Measurements from ENCODE around the gene TNFRSF12A. TPM values are rescaled to one million over a fixed set of nuclear protein-coding genes. Genes with fewer than 3 reads are reported as not detected.

TNFRSF12A gene
- total and polyA plus RNA-seq, 7 experiments from 2014 or later, result 0.57 to 5.9 (median 1.1) TPM; not detected in 2

DNA sequence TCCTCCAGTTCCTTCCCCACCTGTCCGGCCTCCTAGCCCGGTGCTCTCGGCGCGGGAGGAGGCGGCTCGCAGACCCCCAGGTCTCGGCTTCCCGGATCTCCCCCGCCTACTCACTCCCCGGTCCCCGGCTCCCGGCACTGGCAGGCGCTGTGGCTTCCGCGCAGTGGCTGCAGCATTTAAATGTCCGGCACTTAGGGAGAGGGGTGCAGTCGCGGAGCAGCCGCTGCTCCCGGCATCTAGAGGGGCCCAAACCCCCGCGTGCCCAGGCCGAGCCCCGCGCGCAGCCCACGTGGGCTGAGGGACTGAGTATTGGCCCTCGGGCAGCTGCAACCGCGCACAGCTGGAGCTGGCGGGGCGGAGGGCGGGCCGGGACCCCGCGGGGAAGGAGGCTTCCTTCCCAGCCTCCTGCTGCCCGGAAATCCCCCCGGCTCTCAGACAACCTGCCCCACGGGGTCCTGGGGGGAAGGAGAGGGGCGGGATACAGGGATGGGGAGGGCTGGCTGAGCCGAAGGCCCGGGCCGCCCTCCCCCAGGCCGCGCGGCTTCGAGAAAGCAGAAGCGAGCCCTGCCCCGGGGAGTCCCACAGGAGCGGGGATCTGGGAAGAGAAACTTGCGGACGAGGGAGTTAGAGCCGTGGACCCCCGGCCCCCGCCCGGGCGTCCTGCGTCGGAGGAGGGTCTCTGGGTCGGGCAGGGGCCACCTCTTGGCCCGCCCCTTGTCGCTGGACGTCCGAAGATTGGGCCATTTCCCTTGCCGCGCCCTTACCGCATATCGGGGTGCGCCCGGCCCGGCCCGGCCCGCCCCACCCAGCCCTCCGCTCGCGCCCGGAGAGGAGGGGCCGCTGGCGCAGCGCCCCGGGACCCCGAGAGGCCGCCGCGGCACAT, 25.8 kb downstream of the TNFRSF12A start, which contains the start of gene MMP25:
Gene MMP25, plus strand, starts transcription at position 804 of the 883 bp plus-strand sequence. CDS start 357 bp downstream, outside the sequence.
- DNase-seq, result peak in 1 of 9 donors; percentile 58

DNA sequence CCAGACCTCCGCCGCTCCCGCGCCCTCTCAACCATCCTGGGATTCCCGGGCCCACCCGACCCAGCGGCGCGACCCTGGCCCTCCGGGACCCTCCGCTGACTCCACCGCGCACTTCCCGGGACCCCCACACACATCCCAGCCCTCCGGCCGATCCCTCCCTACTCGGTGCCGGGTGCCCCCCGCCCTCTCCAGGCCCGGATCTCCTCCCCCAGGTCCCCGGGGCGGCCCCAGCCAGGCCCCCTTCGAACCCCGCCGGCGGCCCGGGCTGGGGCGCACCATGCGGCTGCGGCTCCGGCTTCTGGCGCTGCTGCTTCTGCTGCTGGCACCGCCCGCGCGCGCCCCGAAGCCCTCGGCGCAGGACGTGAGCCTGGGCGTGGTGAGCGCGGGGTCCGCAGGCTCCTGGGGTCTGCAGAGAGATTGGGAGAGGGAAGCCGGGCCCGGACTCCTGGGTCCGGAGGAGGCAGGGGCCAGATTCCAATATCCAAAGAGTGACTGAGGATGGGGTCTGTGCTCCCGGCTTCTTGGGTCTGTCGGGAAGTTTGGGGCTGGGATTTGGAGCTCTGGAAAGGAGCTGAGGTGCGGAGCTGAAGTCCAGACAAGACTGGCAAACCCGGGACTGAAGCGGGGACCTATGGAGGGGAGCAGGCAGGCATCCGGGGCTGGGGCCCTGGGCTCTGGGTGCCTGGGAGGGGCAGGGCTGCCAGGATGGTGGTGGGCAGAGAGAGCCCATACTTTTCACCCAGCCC, 26.6 kb downstream of the TNFRSF12A start:
- no peak for DNase-seq
- Mint-ChIP-seq H3K27ac (peak overlapping the region in 1 of 9 donors; percentile 86), H3K4me3 (peak overlapping the region in 5 of 10 donors; percentile 12 to 85 (median 48)), H3K36me3 (peaks cover 0 to 27% (median 0%) of the 10 kb centered on the region in 5 donors), H3K4me1 (peaks cover 16 to 45% (median 34%) of the 10 kb centered on the region in 7 donors), H3K9me3 (peaks cover 0 to 2% (median 0%) of the 10 kb centered on the region in 11 donors), H3K27me3 (peaks cover 6 to 29% (median 26%) of the 10 kb centered on the region in 5 donors)
- Histone ChIP-seq H3K27ac (ENCODE audit: low read depth, low read length) (no peak overlapping the region), H3K4me3 (ENCODE audit: low read length) (no peak overlapping the region), H3K36me3 (ENCODE audit: control insufficient read depth in 2 of 3, insufficient read depth in 3 of 3, low read length in 3 of 3) (no peaks in the 10 kb centered on the region), H3K27me3 (ENCODE audit: control insufficient read depth in 2 of 2, insufficient read depth in 2 of 2, low read length in 2 of 2) (peaks cover 0 to 30% of the 10 kb centered on the region in 2 donors), H3K9me3 (ENCODE audit: control insufficient read depth in 2 of 3, low read length in 3 of 3) (no peaks in the 10 kb centered on the region), H3K4me1 (ENCODE audit: control insufficient read depth in 2 of 2, insufficient read depth in 2 of 2, low read length in 2 of 2) (peaks cover 8 to 29% of the 10 kb centered on the region in 2 donors)
- intact Hi-C loops (cut with micrococcal nuclease), result no loop called here
- ChIA-PET CTCF (interaction anchor here (1.6 to 3.3 kb wide), 3 partner anchors 12 to 83 kb away, joined by 7 to 18 read pairs (median 9); no protein-coding TSS in a partner anchor), POLR2A (interaction anchor here (0.8 to 2.0 kb wide), 7 partner anchors 10 to 113 kb away, joined by 3 to 7 read pairs (median 3); partner anchors contain the start of genes BICDL2 and ZNF213)
- ATAC-seq, result peak; percentile 32

More for the DNA sequence above, 25.8 kb downstream of the TNFRSF12A start, which contains the start of gene MMP25:
- Mint-ChIP-seq H3K9me3 (peaks cover 0 to 2% (median 0%) of the 10 kb centered on the region in 11 donors), H3K4me3 (peak within 1 kb of the TSS; percentile 75 to 90 (median 78)), H3K36me3 (peaks cover 0 to 22% (median 0%) of the 10 kb centered on the region in 5 donors), H3K4me1 (peaks cover 16 to 37% (median 29%) of the 10 kb centered on the region in 7 donors), H3K27ac (peak within 1 kb of the TSS in 2 of 9 donors; percentile 76 to 86), H3K27me3 (peaks cover 6 to 35% (median 28%) of the 10 kb centered on the region in 5 donors)
- CTCF ChIA-PET, result interaction anchor here (1.7 kb wide), 1 partner anchor 14 kb away, joined by 5 read pairs; no protein-coding TSS in a partner anchor
- no peaks in the 10 kb centered on the region for H3K9me3 ChIP-seq (ENCODE audit: control insufficient read depth in 2 of 3, low read length in 3 of 3)
- peak; percentile 68 for ATAC-seq
- H3K27ac ChIP-seq (ENCODE audit: low read depth, low read length), result no peak within 1 kb of the TSS
- POLR2A ChIA-PET, result interaction anchor here (1.0 to 2.3 kb wide), 2 partner anchors 11 to 14 kb away, joined by 4 to 8 read pairs; no protein-coding TSS in a partner anchor
- H3K4me1 ChIP-seq (ENCODE audit: control insufficient read depth in 2 of 2, insufficient read depth in 2 of 2, low read length in 2 of 2), result peaks cover 8 to 29% of the 10 kb centered on the region in 2 donors
- H3K4me3 ChIP-seq (ENCODE audit: low read length), result peak within 1 kb of the TSS; percentile 48
- intact Hi-C loops (cut with micrococcal nuclease), result loop anchor here (1.0 to 2.0 kb wide), 2 partner anchors 15 kb away; no protein-coding TSS in a partner anchor
- peaks cover 0 to 35% of the 10 kb centered on the region in 2 donors for H3K27me3 ChIP-seq (ENCODE audit: control insufficient read depth in 2 of 2, insufficient read depth in 2 of 2, low read length in 2 of 2)
- no peaks in the 10 kb centered on the region for H3K36me3 ChIP-seq (ENCODE audit: control insufficient read depth in 2 of 3, insufficient read depth in 3 of 3, low read length in 3 of 3)

DNA sequence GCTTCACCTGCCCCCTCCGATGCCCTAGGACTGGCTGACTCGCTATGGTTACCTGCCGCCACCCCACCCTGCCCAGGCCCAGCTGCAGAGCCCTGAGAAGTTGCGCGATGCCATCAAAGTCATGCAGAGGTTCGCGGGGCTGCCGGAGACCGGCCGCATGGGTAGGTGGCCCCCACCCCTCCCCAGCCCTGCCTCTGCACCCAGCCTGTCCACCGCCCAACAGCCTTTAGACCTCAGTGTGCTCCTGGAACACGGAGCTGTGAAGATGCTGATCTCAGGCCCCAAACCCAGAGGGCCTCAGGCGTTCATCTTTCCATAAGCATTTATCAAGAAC, 27.2 kb downstream of the TNFRSF12A start:
- intact Hi-C loops (cut with micrococcal nuclease), result no loop called here
- peaks cover 0 to 30% (median 0%) of the 10 kb centered on the region in 5 donors for H3K36me3 Mint-ChIP-seq
- peaks cover 6 to 29% (median 26%) of the 10 kb centered on the region in 5 donors for H3K27me3 Mint-ChIP-seq
- no peaks in the 10 kb centered on the region for H3K36me3 ChIP-seq (ENCODE audit: control insufficient read depth in 2 of 3, insufficient read depth in 3 of 3, low read length in 3 of 3)
- H3K27me3 ChIP-seq (ENCODE audit: control insufficient read depth in 2 of 2, insufficient read depth in 2 of 2, low read length in 2 of 2), result peaks cover 0 to 28% of the 10 kb centered on the region in 2 donors
- no peak for ATAC-seq
- H3K27ac ChIP-seq (ENCODE audit: low read depth, low read length), result no peak overlapping the region
- peak overlapping the region in 1 of 9 donors; percentile 86 for H3K27ac Mint-ChIP-seq
- ChIA-PET POLR2A (interaction anchor here (0.6 to 2.0 kb wide), 12 partner anchors 9 to 1759 kb away, joined by 3 to 7 read pairs (median 4); partner anchors contain the start of genes BICDL2 and ZNF213), CTCF (interaction anchor here (1.3 to 3.3 kb wide), 4 partner anchors 11 to 82 kb away, joined by 4 to 18 read pairs (median 8); no protein-coding TSS in a partner anchor)
- H3K9me3 Mint-ChIP-seq, result peaks cover 0 to 2% (median 0%) of the 10 kb centered on the region in 11 donors
- peaks cover 8 to 29% of the 10 kb centered on the region in 2 donors for H3K4me1 ChIP-seq (ENCODE audit: control insufficient read depth in 2 of 2, insufficient read depth in 2 of 2, low read length in 2 of 2)
- H3K4me3 ChIP-seq (ENCODE audit: low read length), result no peak overlapping the region
- DNase-seq, result no peak
- H3K4me3 Mint-ChIP-seq, result peak overlapping the region in 6 of 10 donors; percentile 32 to 85 (median 51)
- H3K4me1 Mint-ChIP-seq, result peaks cover 16 to 49% (median 38%) of the 10 kb centered on the region in 7 donors
- H3K9me3 ChIP-seq (ENCODE audit: control insufficient read depth in 2 of 3, low read length in 3 of 3), result no peaks in the 10 kb centered on the region

DNA sequence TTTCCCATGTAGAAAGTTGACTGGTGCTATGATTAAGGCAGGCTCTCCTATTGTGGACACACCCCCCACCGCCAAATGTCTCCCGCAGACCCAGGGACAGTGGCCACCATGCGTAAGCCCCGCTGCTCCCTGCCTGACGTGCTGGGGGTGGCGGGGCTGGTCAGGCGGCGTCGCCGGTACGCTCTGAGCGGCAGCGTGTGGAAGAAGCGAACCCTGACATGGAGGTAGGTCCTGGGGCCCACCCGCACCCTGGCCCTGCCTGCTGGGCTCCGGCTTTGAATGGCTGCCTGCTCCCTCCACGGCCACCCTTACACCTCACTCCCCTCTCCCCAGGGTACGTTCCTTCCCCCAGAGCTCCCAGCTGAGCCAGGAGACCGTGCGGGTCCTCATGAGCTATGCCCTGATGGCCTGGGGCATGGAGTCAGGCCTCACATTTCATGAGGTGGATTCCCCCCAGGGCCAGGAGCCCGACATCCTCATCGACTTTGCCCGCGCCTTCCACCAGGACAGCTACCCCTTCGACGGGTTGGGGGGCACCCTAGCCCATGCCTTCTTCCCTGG, 29.8 kb downstream of the TNFRSF12A start:
- Mint-ChIP-seq H3K27me3 (peaks cover 0 to 12% (median 5%) of the 10 kb centered on the region in 5 donors), H3K4me3 (peak overlapping the region in 1 of 10 donors; percentile 70), H3K4me1 (peaks cover 13 to 53% (median 43%) of the 10 kb centered on the region in 7 donors), H3K27ac (peak overlapping the region in 2 of 9 donors; percentile 5 to 81), H3K9me3 (peaks cover 0 to 2% (median 0%) of the 10 kb centered on the region in 11 donors), H3K36me3 (peaks cover 0 to 44% (median 3%) of the 10 kb centered on the region in 5 donors)
- peaks cover 0 to 7% (median 0%) of the 10 kb centered on the region in 3 experiments for H3K36me3 ChIP-seq (ENCODE audit: control insufficient read depth in 2 of 3, insufficient read depth in 3 of 3, low read length in 3 of 3)
- POLR2A ChIA-PET, result interaction anchor here (0.7 to 0.8 kb wide), 3 partner anchors 79 to 121 kb away, joined by 3 to 4 read pairs (median 3); partner anchors contain the start of gene ZNF213
- no peaks in the 10 kb centered on the region for H3K9me3 ChIP-seq (ENCODE audit: control insufficient read depth in 2 of 3, low read length in 3 of 3)
- H3K27ac ChIP-seq (ENCODE audit: low read depth, low read length), result no peak overlapping the region
- ATAC-seq, result no peak
- peaks cover 12 to 27% of the 10 kb centered on the region in 2 donors for H3K4me1 ChIP-seq (ENCODE audit: control insufficient read depth in 2 of 2, insufficient read depth in 2 of 2, low read length in 2 of 2)
- intact Hi-C loops (cut with micrococcal nuclease), result no loop called here
- no peak for DNase-seq
- CTCF ChIA-PET, result interaction anchor here (0.6 to 3.3 kb wide), 7 partner anchors 9 to 79 kb away, joined by 3 to 18 read pairs (median 4); no protein-coding TSS in a partner anchor
- peaks cover 0 to 4% of the 10 kb centered on the region in 2 donors for H3K27me3 ChIP-seq (ENCODE audit: control insufficient read depth in 2 of 2, insufficient read depth in 2 of 2, low read length in 2 of 2)
- H3K4me3 ChIP-seq (ENCODE audit: low read length), result no peak overlapping the region

DNA sequence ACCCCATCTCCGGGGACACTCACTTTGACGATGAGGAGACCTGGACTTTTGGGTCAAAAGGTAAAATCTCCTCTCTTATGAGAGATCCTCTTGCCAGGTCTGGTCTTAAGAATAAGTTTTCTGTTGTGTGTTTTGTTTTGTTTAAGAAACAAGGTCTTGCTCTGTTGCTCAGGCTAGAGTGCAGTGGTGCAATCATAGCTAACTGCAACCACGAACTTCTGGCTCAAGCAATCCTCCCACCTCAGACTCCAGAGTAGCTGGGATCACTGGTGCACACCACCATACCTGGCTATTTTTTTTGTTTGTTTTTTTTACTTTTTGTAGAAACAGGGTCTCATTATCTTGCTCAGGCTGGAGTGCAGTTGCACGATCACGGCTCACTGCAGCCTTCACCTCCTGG, 30.3 kb downstream of the TNFRSF12A start:
- Histone ChIP-seq H3K9me3 (ENCODE audit: control insufficient read depth in 2 of 3, low read length in 3 of 3) (no peaks in the 10 kb centered on the region), H3K4me1 (ENCODE audit: control insufficient read depth in 2 of 2, insufficient read depth in 2 of 2, low read length in 2 of 2) (peaks cover 13 to 27% of the 10 kb centered on the region in 2 donors), H3K4me3 (ENCODE audit: low read length) (no peak overlapping the region), H3K27me3 (ENCODE audit: control insufficient read depth in 2 of 2, insufficient read depth in 2 of 2, low read length in 2 of 2) (peaks cover 0 to 4% of the 10 kb centered on the region in 2 donors), H3K27ac (ENCODE audit: low read depth, low read length) (no peak overlapping the region), H3K36me3 (ENCODE audit: control insufficient read depth in 2 of 3, insufficient read depth in 3 of 3, low read length in 3 of 3) (peaks cover 0 to 7% (median 0%) of the 10 kb centered on the region in 3 experiments)
- Mint-ChIP-seq H3K27ac (peak overlapping the region in 3 of 9 donors; percentile 54 to 81 (median 56)), H3K4me1 (peaks cover 18 to 53% (median 43%) of the 10 kb centered on the region in 7 donors), H3K4me3 (peak overlapping the region in 1 of 10 donors; percentile 70), H3K36me3 (peaks cover 0 to 45% (median 3%) of the 10 kb centered on the region in 5 donors), H3K27me3 (peaks cover 0 to 7% (median under 1%) of the 10 kb centered on the region in 5 donors), H3K9me3 (no peaks in the 10 kb centered on the region)
- ChIA-PET CTCF (interaction anchor here (0.6 to 2.5 kb wide), 5 partner anchors 23 to 72 kb away, joined by 3 to 8 read pairs (median 4); no protein-coding TSS in a partner anchor), POLR2A (interaction anchor here (0.7 to 1.1 kb wide), 3 partner anchors 15 to 121 kb away, joined by 3 to 4 read pairs (median 3); partner anchors contain the start of genes IL32 and ZNF213)
- DNase-seq (no peak), ATAC-seq (no peak)
- intact Hi-C loops (cut with micrococcal nuclease), result no loop called here
